K562 (cell line): ENCODE data around the gene C4A. TPM values are rescaled to one million over a fixed set of nuclear protein-coding genes. Genes with fewer than 3 reads are reported as not detected.
A peak's percentile ranks its signal among the peaks of the same experiment; 100 is the strongest.

Experiments used
- ATAC-seq: fragments of 200-7000 bp; cut with Tn5 transposase; 3 replicates; pipeline ENCODE4 v1.9.1; 2020; ENCODE audit warnings: moderate library complexity
- BruUV-seq: library from RNA; stranded (reverse); fragments of 400-500 nt; replicated peaks from 2 replicates; lab custom pipeline; 2021; lab: Mats Ljungman, UMichigan
- CTCF ChIA-PET: fragments of 300-600 bp; formaldehyde crosslinking; extraction: SDS; loops from one replicate; lab custom pipeline; 2021; ENCODE audit warnings: low intra/inter-chr PET ratio; lab: Yijun Ruan, JAX
- POLR2A ChIA-PET: fragments of 300-600, 350-650 bp; sonication (Branson Sonifier 250); formaldehyde crosslinking; extraction: SDS; loops from one replicate; lab custom pipeline; 2021; ENCODE audit warnings: antibody characterized with exemption, inconsistent platforms; lab: Yijun Ruan, JAX
- DNase-seq, 4 experiments: peaks; one replicate each; pipeline versions ENCODE4 v3.0.0 to v3.0.0-alpha.2; 2011 to 2018; ENCODE audit warnings: low spot score in 3 of 4, mixed read lengths in 3 of 4; ENCODE audit errors: extremely low read depth in 1 of 4
- FAIRE-seq: peaks from 2 replicates; lab custom pipeline; 2011; peaks lifted over from hg19 to GRCh38; lab: Jason Lieb, UNC
- H2AFZ ChIP-seq: 2 replicates; pipeline ENCODE4 v1.6.0; 2011; ENCODE audit warnings: low read depth, low read length, control low read depth, inconsistent platforms
- H3K27ac ChIP-seq: fragments of 200-600 bp; 3 replicates; pipeline ENCODE4 v1.8.0; 2011; ENCODE audit warnings: low read depth, mild to moderate bottlenecking, control low read depth, inconsistent platforms, low read length, moderate library complexity, mixed read lengths; ENCODE audit errors: extremely low read depth
- H3K27me3 ChIP-seq, 2 experiments: fragments of 300-600 bp in 1 of 2; 2 replicates in 1 of 2; 3 replicates in 1 of 2; pipeline versions ENCODE4 v1.6.0 to v1.8.0; 2011; ENCODE audit warnings: inconsistent platforms in 2 of 2, low read length in 2 of 2, mild to moderate bottlenecking in 1 of 2, mixed read lengths in 1 of 2, moderate library complexity in 1 of 2; ENCODE audit not compliant: control insufficient read depth in 2 of 2, insufficient read depth in 2 of 2
- H3K36me3 ChIP-seq: fragments of 300-600 bp; 3 replicates; pipeline ENCODE4 v1.8.0; 2011; ENCODE audit warnings: mild to moderate bottlenecking, low read length, inconsistent platforms; ENCODE audit not compliant: control insufficient read depth, insufficient read depth
- H3K4me1 ChIP-seq, 2 experiments: fragments of 200-600 bp in 1 of 2; replicated peaks in 1 of 2; 2 replicates in 1 of 2; 3 replicates in 1 of 2; pipeline versions ENCODE4 v1.5.1 to v1.8.0; 2011; ENCODE audit warnings: inconsistent platforms in 2 of 2, low read length in 2 of 2, mild to moderate bottlenecking in 1 of 2, mixed read lengths in 1 of 2, moderate library complexity in 1 of 2; ENCODE audit not compliant: control insufficient read depth in 2 of 2, insufficient read depth in 2 of 2
- H3K4me2 ChIP-seq: 2 replicates; pipeline ENCODE4 v1.6.1; 2011; ENCODE audit warnings: low read length, control low read depth, inconsistent platforms, mixed read lengths; ENCODE audit not compliant: insufficient read depth
- H3K4me3 ChIP-seq: fragments of 200-600 bp; sonication (generic), shearing (Covaris generic); 2 replicates; pipeline ENCODE4 v1.5.1; 2016; ENCODE audit warnings: control low read depth, inconsistent platforms
- H3K79me2 ChIP-seq: fragments of 200-600 bp; 3 replicates; pipeline ENCODE4 v1.8.0; 2011; ENCODE audit warnings: low read length, inconsistent platforms; ENCODE audit not compliant: control insufficient read depth, insufficient read depth
- H3K9ac ChIP-seq, 2 experiments: 2 replicates each; pipeline versions ENCODE4 v1.6.0 to v1.6.1; 2011; ENCODE audit warnings: low read depth in 2 of 2, low read length in 2 of 2, control low read depth in 1 of 2, inconsistent platforms in 1 of 2, mild to moderate bottlenecking in 1 of 2, mixed read lengths in 1 of 2; ENCODE audit not compliant: insufficient read depth in 1 of 2
- H3K9me1 ChIP-seq: one replicate; pipeline ENCODE4 v1.6.0; 2011; ENCODE audit warnings: inconsistent platforms, mild to moderate bottlenecking, low read length, moderate library complexity; ENCODE audit not compliant: control insufficient read depth, insufficient read depth
- H3K9me3 ChIP-seq: replicated peaks from 2 replicates; pipeline ENCODE4 v1.5.1; 2011; ENCODE audit warnings: low read depth, low read length, inconsistent platforms; ENCODE audit not compliant: control insufficient read depth, insufficient read depth
- H4K20me1 ChIP-seq: replicated peaks from 2 replicates; pipeline ENCODE4 v1.6.1; 2011; ENCODE audit warnings: low read length, inconsistent platforms, mixed read lengths; ENCODE audit not compliant: control insufficient read depth, insufficient read depth
- CBX2 ChIP-seq: fragments of 200-600 bp; sonication (generic); IDR thresholded peaks from one replicate; pipeline ENCODE4 v1.6.1; 2012; ENCODE audit warnings: mild to moderate bottlenecking, low read length, inconsistent platforms; ENCODE audit not compliant: insufficient read depth, poor library complexity, severe bottlenecking
- CREB5 ChIP-seq: fragments of 250-450 bp; sonication (Bioruptor Pico); IDR thresholded peaks from 2 replicates; pipeline ENCODE4 v1.5.0; 2020; ENCODE audit warnings: mild to moderate bottlenecking
- ETS2 ChIP-seq: IDR thresholded peaks from 2 replicates; pipeline ENCODE4 v1.6.1; 2016; ENCODE audit warnings: borderline replicate concordance, missing genetic modification characterization, mild to moderate bottlenecking, moderate library complexity, missing compliant biosample characterization; ENCODE audit not compliant: poor library complexity, severe bottlenecking
- FOXO4 ChIP-seq: fragments of 450-650 bp; formaldehyde crosslinking; IDR thresholded peaks from 2 replicates; pipeline ENCODE4 v1.4.0; 2020; ENCODE audit warnings: mild to moderate bottlenecking, moderate library complexity
- FUS ChIP-seq: fragments of 200-400 bp; formaldehyde crosslinking; optimal IDR thresholded peaks from 2 replicates; pipeline ENCODE3; 2017; ENCODE audit warnings: low read depth, low read length
- KDM2B ChIP-seq: fragments of 250-450 bp; sonication (Bioruptor Pico); IDR thresholded peaks from 2 replicates; pipeline ENCODE4 v1.8.0; 2021; ENCODE audit warnings: mild to moderate bottlenecking, moderate library complexity
- L3MBTL2 ChIP-seq: fragments of 450-650 bp; IDR thresholded peaks from 2 replicates; pipeline ENCODE4 v1.6.1; 2016; ENCODE audit warnings: mild to moderate bottlenecking, moderate library complexity
- MAFG ChIP-seq: fragments of 450-650 bp; conservative IDR thresholded peaks from 2 replicates; pipeline ENCODE4 v1.6.1; 2016; ENCODE audit warnings: missing genetic modification characterization, missing compliant biosample characterization
- NR2F6 ChIP-seq: fragments of 450-650 bp; formaldehyde crosslinking; IDR thresholded peaks from 2 replicates; pipeline ENCODE4 v1.4.0; 2020; ENCODE audit warnings: mild to moderate bottlenecking
- PBX2 ChIP-seq, 2 experiments: IDR thresholded peaks in 1 of 2; conservative IDR thresholded peaks in 1 of 2; 2 replicates each; pipeline ENCODE4 v1.6.1; 2016; ENCODE audit warnings: low read depth in 2 of 2, mild to moderate bottlenecking in 1 of 2, missing compliant biosample characterization in 1 of 2, missing genetic modification characterization in 1 of 2, moderate library complexity in 1 of 2
- SREBF1 ChIP-seq: fragments of 150-350 bp; IDR thresholded peaks from 2 replicates; pipeline ENCODE4 v1.6.1; 2014; ENCODE audit warnings: antibody characterized with exemption, low read depth, low read length, borderline replicate concordance
- SRSF3 ChIP-seq: fragments of 200-400 bp; formaldehyde crosslinking; IDR thresholded peaks from 2 replicates; pipeline ENCODE4 v1.6.1; 2016; ENCODE audit warnings: mild to moderate bottlenecking, low read length, moderate library complexity; ENCODE audit not compliant: insufficient read depth
- ZFP1 ChIP-seq: fragments of 450-650 bp; formaldehyde crosslinking; IDR thresholded peaks from 2 replicates; pipeline ENCODE4 v1.4.0; 2020; ENCODE audit warnings: mild to moderate bottlenecking, mixed read lengths
- ZNF384 ChIP-seq: IDR thresholded peaks from 2 replicates; pipeline ENCODE4 v1.6.1; 2012; ENCODE audit warnings: low read depth, low read length, improper control_type of control experiment
- ZSCAN29 ChIP-seq: fragments of 450-650 bp; IDR thresholded peaks from 2 replicates; pipeline ENCODE4 v1.6.1; 2017
- WGBS: fragments of 100-300 bp; shearing (Covaris generic); methylation state at CpG from one replicate; pipeline ENCODE4 v1.1.6; 2016; ENCODE audit warnings: low coverage, mixed read lengths; ENCODE audit not compliant: insufficient coverage; ENCODE audit errors: missing lambda C conversion rate; 5-methylcytosine and 5-hydroxymethylcytosine counted together
- in situ Hi-C: fragments of 300-500 bp; cut with MboI; formaldehyde crosslinking; loops from 4 replicates; pipeline ENCODE4 v1.15.0; 2018; ENCODE audit warnings: inconsistent platforms, mixed read lengths
- intact Hi-C: fragments of 100-400 bp; cut with micrococcal nuclease; formaldehyde crosslinking; loops from 2 replicates; pipeline ENCODE4 v1.14.2; 2022
- polyA plus RNA-seq, 8 experiments: library from polyadenylated mRNA; depleted of rRNA in 4 of 8; stranded (reverse) in 5 of 8; unstranded in 3 of 8; fragments of >200 nt; fragmentation: Nextera tagmentation in 2 of 8; fragmentation: Illumina TruSeq in 1 of 8; extraction: Ambion mirVana in 2 of 8; extraction: Trizol in 1 of 8; gene quantifications; 2 replicates each; pipeline versions ENCODE4 v1.2.1 to v1.2.3, GENCODE V29; 2011 to 2014; ENCODE audit warnings: inconsistent platforms in 1 of 8, missing spikeins in 1 of 8
- total RNA-seq, 7 experiments: library from RNA; depleted of rRNA in 6 of 7; stranded (reverse); fragments of >200 nt in 6 of 7; fragmentation: Illumina TruSeq in 2 of 7; extraction: Trizol in 2 of 7; gene quantifications; 2 replicates each; pipeline versions ENCODE4 v1.2.1 to v1.2.3, GENCODE V29; 2011 to 2021; ENCODE audit warnings: low replicate concordance in 1 of 7

Gene C4A
- total and polyA plus RNA-seq, 9 of the 15 experiments (the other 6 are each of a cell fraction or from before 2014, with no cell fraction given), result 0.27 to 7.6 (median 5.0) TPM

- TF ChIP-seq SREBF1, result 0 out of 2 replicates have a peak, but pooled peaks have one; percentile 18
- no peak for TF ChIP-seq PBX2 (CRISPR knock-in tag; IDR thresholded peaks at IDR 0.05; ENCODE audit: low read depth)
- TF ChIP-seq PBX2 (tag; conservative IDR thresholded peaks at IDR 0.05; ENCODE audit: low read depth), result peak; percentile 73
- TF ChIP-seq KDM2B, result no peak
- no peak for TF ChIP-seq ZFP1
- no peak for TF ChIP-seq ZSCAN29
These were observed 29.6 kb upstream of the C4A start (continued) for GRCh38 chr6:31952140-31952805.

- peaks cover 7% of the 10 kb centered on the region for H3K9me1 ChIP-seq
- H2AFZ ChIP-seq, result no peak overlapping the region
- no peak for ATAC-seq
- ChIA-PET CTCF (interaction anchor here (0.7 to 1.8 kb wide), 2 partner anchors 272 to 407 kb away, joined by 3 to 8 read pairs; partner anchors contain the start of gene LY6G5C), POLR2A (interaction anchor here (0.7 to 2.4 kb wide), 13 partner anchors 10 to 274 kb away, joined by 3 to 10 read pairs (median 5); partner anchors contain the start of genes DXO, EHMT2, HSPA1B and NEU1)
- peaks cover 65% of the 10 kb centered on the region for H3K36me3 ChIP-seq
- peak overlapping the region in 1 of 2 experiments; percentile 6; a peak in 1 of 4 replicates for H3K9ac ChIP-seq
- peaks cover 14% of the 10 kb centered on the region for H3K79me2 ChIP-seq
- H3K4me1 ChIP-seq, result peaks cover 15 to 26% of the 10 kb centered on the region in 2 experiments
- intact Hi-C loops, result no loop called here
- BruUV-seq, result no TSS peak
- H3K4me3 ChIP-seq, result no peak overlapping the region
- WGBS, result 66% methylated on average over 5 of the region's 5 CpGs
- no peak for FAIRE-seq
- in situ Hi-C loops, result loop anchor here (10.0 kb wide), 1 partner anchor 92 kb away; no protein-coding TSS in a partner anchor
- DNase-seq, result no peak
- H3K27ac ChIP-seq, result peak overlapping the region; percentile 4; the same call in 1 of the 3 replicates
- H3K27me3 ChIP-seq, result no peaks in the 10 kb centered on the region
- H3K4me2 ChIP-seq, result no peak overlapping the region
- no peaks in the 10 kb centered on the region for H3K9me3 ChIP-seq
- H4K20me1 ChIP-seq, result no peaks in the 10 kb centered on the region
- TF ChIP-seq SRSF3 (no peak), FUS (no peak), CREB5 (CRISPR knock-in tag) (no peak), MAFG (tag) (no peak), CBX2 (no peak), ETS2 (tag) (no peak), NR2F6 (no peak), L3MBTL2 (no peak), ZNF384 (no peak), FOXO4 (CRISPR knock-in tag) (no peak)
These were observed 29.0 kb upstream of the C4A start for GRCh38 chr6:31952890-31953289.
